ENCODE measurements around the gene CHL1. TPM values are rescaled to one million over a fixed set of nuclear protein-coding genes. Genes with fewer than 3 reads are reported as not detected.

The CHL1 gene
- total and polyA plus RNA-seq, 2 donors (not counting 1 experiment from before 2014, with no cell fraction given) = 6.2 to 18.0 TPM

DNA sequence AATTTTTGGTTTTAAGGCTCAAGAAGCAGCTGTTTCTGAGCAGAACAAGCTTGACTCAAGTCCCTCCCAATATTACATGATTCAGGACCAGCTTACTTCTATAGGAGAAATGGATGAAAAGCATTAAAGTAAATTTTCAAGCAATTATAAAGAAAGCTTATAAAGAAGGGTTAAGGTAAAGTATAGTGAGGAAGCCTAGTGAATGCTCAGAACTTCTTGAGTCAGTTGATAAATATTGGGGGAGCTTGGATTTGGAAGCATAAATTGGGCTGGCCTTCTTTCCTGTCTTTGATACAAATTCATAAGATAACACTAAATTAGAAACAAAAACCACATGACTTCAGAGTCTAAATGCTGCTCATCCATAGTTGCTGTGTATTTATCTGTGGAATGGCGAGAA is 156.0 kb downstream of the CHL1 start:
- no peaks in the 10 kb centered on the region for H3K79me2 ChIP-seq (ENCODE audit: control insufficient read depth, insufficient read depth, low read length)
- no peak overlapping the region for H3K4me3 Mint-ChIP-seq
- H3K27ac ChIP-seq (ENCODE audit: low read length in 2 of 2) = no peak overlapping the region
- peaks cover 9 to 10% of the 10 kb centered on the region in 2 donors for H3K4me1 ChIP-seq (ENCODE audit: control insufficient read depth in 2 of 2, insufficient read depth in 2 of 2, low read length in 2 of 2)
- WGBS (ENCODE audit: insufficient coverage) = no CpG with 5 or more reads among the region's 1 CpG
- ChIA-PET CTCF (interaction anchor here (1.1 to 10.1 kb wide), 7 partner anchors 11 to 311 kb away, joined by 3 to 347 read pairs (median 5); no protein-coding TSS in a partner anchor), POLR2A (no interaction called here)
- ATAC-seq (ENCODE audit: low read depth) = no peak
- H4K20me1 ChIP-seq (ENCODE audit: control insufficient read depth, insufficient read depth, low read length, poor library complexity, severe bottlenecking) = no peaks in the 10 kb centered on the region
- peaks cover 11% of the 10 kb centered on the region for H3K4me1 Mint-ChIP-seq
- no peaks in the 10 kb centered on the region for H3K9me3 Mint-ChIP-seq (ENCODE audit: insufficient read depth)
- no peak overlapping the region for H3K27ac Mint-ChIP-seq
- H3K27me3 ChIP-seq (replicated peaks in 1 of 4; ENCODE audit: control extremely low read depth in 1 of 4, control insufficient read depth in 3 of 4, insufficient read depth in 4 of 4, low read length in 3 of 4) = no peaks in the 10 kb centered on the region
- no peak overlapping the region for H3K4me3 ChIP-seq (ENCODE audit: control extremely low read depth in 1 of 5, extremely low read depth in 1 of 5, insufficient read depth in 1 of 5, low read depth in 2 of 5, low read length in 4 of 5)
- H3K4me2 ChIP-seq (replicated peaks; ENCODE audit: low read depth, low read length, poor library complexity, severe bottlenecking) = no peak overlapping the region
- intact Hi-C loops (cut with micrococcal nuclease) = loop anchor here (5.0 kb wide), 2 partner anchors 135 to 160 kb away; no protein-coding TSS in a partner anchor
- no peak overlapping the region for H3K9ac ChIP-seq (ENCODE audit: low read length)
- H3K36me3 ChIP-seq (replicated peaks in 1 of 2; ENCODE audit: control extremely low read depth in 1 of 2, control insufficient read depth in 1 of 2, extremely low read depth in 1 of 2, insufficient read depth in 2 of 2, low read length in 1 of 2) = no peaks in the 10 kb centered on the region
- H3K27me3 Mint-ChIP-seq = no peaks in the 10 kb centered on the region
- no peak for TF ChIP-seq EZH2 (IDR thresholded peaks at IDR 0.05; ENCODE audit: borderline replicate concordance, insufficient read depth, low read depth, low read length, poor library complexity, severe bottlenecking)
- no peak for DNase-seq
- H2AFZ ChIP-seq (ENCODE audit: insufficient read depth, low read depth, low read length, poor library complexity, severe bottlenecking) = no peak overlapping the region
- no peaks in the 10 kb centered on the region for H3K9me3 ChIP-seq (ENCODE audit: control extremely low read depth in 1 of 3, control insufficient read depth in 2 of 3, insufficient read depth in 1 of 3, low read length in 2 of 3)

DNA sequence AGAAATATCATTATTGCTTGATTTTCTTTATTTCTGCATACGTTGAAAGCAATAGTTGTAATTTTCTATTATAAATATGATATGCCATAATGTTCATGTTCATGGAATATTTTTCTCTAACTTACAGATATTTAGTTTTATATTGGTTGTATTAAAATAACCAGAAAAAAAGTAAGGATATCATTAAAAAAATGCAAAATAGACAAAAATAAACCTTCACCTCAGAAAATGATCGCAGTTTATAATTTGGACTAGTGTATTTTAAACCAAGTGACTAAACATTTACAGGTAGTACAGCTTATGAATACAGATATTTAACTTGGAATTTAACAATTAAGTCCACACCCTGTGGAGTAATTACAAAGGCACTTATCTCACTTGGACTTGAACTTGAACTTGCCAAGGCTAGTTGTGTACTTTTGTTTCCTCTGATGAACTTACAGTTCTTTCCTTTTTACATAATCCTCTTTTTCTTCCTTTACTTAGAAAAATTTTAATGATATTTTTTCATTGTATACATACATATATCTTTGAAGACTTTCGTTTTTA is 156.7 kb downstream of the CHL1 start:
- WGBS (ENCODE audit: insufficient coverage) = no CpG with 5 or more reads among the region's 3 CpGs
- Histone ChIP-seq H3K27me3 (replicated peaks in 1 of 4; ENCODE audit: control extremely low read depth in 1 of 4, control insufficient read depth in 3 of 4, insufficient read depth in 4 of 4, low read length in 3 of 4) (no peaks in the 10 kb centered on the region), H3K4me1 (ENCODE audit: control insufficient read depth in 2 of 2, insufficient read depth in 2 of 2, low read length in 2 of 2) (peaks cover 9 to 10% of the 10 kb centered on the region in 2 donors), H2AFZ (ENCODE audit: insufficient read depth, low read depth, low read length, poor library complexity, severe bottlenecking) (no peak overlapping the region), H3K9me3 (ENCODE audit: control extremely low read depth in 1 of 3, control insufficient read depth in 2 of 3, insufficient read depth in 1 of 3, low read length in 2 of 3) (no peaks in the 10 kb centered on the region), H3K4me3 (ENCODE audit: control extremely low read depth in 1 of 5, extremely low read depth in 1 of 5, insufficient read depth in 1 of 5, low read depth in 2 of 5, low read length in 4 of 5) (no peak overlapping the region), H3K27ac (ENCODE audit: low read length in 2 of 2) (no peak overlapping the region), H4K20me1 (ENCODE audit: control insufficient read depth, insufficient read depth, low read length, poor library complexity, severe bottlenecking) (no peaks in the 10 kb centered on the region), H3K36me3 (replicated peaks in 1 of 2; ENCODE audit: control extremely low read depth in 1 of 2, control insufficient read depth in 1 of 2, extremely low read depth in 1 of 2, insufficient read depth in 2 of 2, low read length in 1 of 2) (no peaks in the 10 kb centered on the region), H3K9ac (ENCODE audit: low read length) (no peak overlapping the region), H3K79me2 (ENCODE audit: control insufficient read depth, insufficient read depth, low read length) (no peaks in the 10 kb centered on the region), H3K4me2 (replicated peaks; ENCODE audit: low read depth, low read length, poor library complexity, severe bottlenecking) (no peak overlapping the region)
- Mint-ChIP-seq H3K9me3 (ENCODE audit: insufficient read depth) (no peaks in the 10 kb centered on the region), H3K27ac (no peak overlapping the region), H3K4me3 (no peak overlapping the region), H3K27me3 (no peaks in the 10 kb centered on the region), H3K4me1 (peaks cover 11% of the 10 kb centered on the region)
- ATAC-seq (ENCODE audit: low read depth) (no peak), DNase-seq (no peak)
- TF ChIP-seq, protein P1, sequence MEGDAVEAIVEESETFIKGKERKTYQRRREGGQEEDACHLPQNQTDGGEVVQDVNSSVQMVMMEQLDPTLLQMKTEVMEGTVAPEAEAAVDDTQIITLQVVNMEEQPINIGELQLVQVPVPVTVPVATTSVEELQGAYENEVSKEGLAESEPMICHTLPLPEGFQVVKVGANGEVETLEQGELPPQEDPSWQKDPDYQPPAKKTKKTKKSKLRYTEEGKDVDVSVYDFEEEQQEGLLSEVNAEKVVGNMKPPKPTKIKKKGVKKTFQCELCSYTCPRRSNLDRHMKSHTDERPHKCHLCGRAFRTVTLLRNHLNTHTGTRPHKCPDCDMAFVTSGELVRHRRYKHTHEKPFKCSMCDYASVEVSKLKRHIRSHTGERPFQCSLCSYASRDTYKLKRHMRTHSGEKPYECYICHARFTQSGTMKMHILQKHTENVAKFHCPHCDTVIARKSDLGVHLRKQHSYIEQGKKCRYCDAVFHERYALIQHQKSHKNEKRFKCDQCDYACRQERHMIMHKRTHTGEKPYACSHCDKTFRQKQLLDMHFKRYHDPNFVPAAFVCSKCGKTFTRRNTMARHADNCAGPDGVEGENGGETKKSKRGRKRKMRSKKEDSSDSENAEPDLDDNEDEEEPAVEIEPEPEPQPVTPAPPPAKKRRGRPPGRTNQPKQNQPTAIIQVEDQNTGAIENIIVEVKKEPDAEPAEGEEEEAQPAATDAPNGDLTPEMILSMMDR (IDR thresholded peaks at IDR 0.05) = no peak
- TF ChIP-seq EZH2 (IDR thresholded peaks at IDR 0.05; ENCODE audit: borderline replicate concordance, insufficient read depth, low read depth, low read length, poor library complexity, severe bottlenecking) = no peak
- intact Hi-C loops (cut with micrococcal nuclease) = loop anchor here (5.0 kb wide), 2 partner anchors 136 to 161 kb away; no protein-coding TSS in a partner anchor
- ChIA-PET CTCF (interaction anchor here (1.1 to 10.1 kb wide), 22 partner anchors 10 to 311 kb away, joined by 3 to 347 read pairs (median 6); no protein-coding TSS in a partner anchor), POLR2A (no interaction called here)
